Common myeloid progenitor, CD34-positive (primary cell): ENCODE data around the gene SLC50A1. TPM values are rescaled to one million over a fixed set of nuclear protein-coding genes. Genes with fewer than 3 reads are reported as not detected.

Experiments used
- CTCF ChIA-PET: fragments of 350-600 bp; sonication (Branson Sonifier 250); formaldehyde crosslinking; loops from one replicate; lab custom pipeline; 2021; ENCODE audit warnings: antibody characterized with exemption; lab: Charles Lee
- POLR2A ChIA-PET: fragments of 350-600 bp; sonication (Branson Sonifier 250); formaldehyde crosslinking; loops from one replicate; lab custom pipeline; 2021; ENCODE audit warnings: antibody characterized with exemption; lab: Charles Lee
- DNase-seq, 3 donors: peaks; one replicate each; pipeline versions ENCODE4 v3.0.0 to v3.0.0-alpha.2; 2013
- H3K27ac ChIP-seq, 2 experiments: 1 replicate in 1 of 2; 2 replicates in 1 of 2; pipeline ENCODE4 v1.7.0; 2013; ENCODE audit warnings: inconsistent platforms in 2 of 2, low read length in 2 of 2, mild to moderate bottlenecking in 2 of 2, low read depth in 1 of 2, moderate library complexity in 1 of 2; ENCODE audit not compliant: severe bottlenecking in 2 of 2, insufficient read depth in 1 of 2, poor library complexity in 1 of 2
- H3K27me3 ChIP-seq, 5 experiments: replicated peaks in 2 of 5; 1 replicate in 3 of 5; 2 replicates in 2 of 5; pipeline versions ENCODE4 v1.6.1 to v1.7.0; 2013; ENCODE audit warnings: low read length in 4 of 5, mild to moderate bottlenecking in 2 of 5, moderate library complexity in 2 of 5, inconsistent platforms in 1 of 5; ENCODE audit not compliant: insufficient read depth in 5 of 5, control insufficient read depth in 4 of 5
- H3K36me3 ChIP-seq, 4 experiments: 1 replicate in 2 of 4; 2 replicates in 2 of 4; pipeline versions ENCODE4 v1.6.1 to v1.7.0; 2013; ENCODE audit warnings: low read length in 3 of 4, control low read depth in 1 of 4, mild to moderate bottlenecking in 1 of 4; ENCODE audit not compliant: control insufficient read depth in 4 of 4, insufficient read depth in 4 of 4
- H3K4me1 ChIP-seq, 4 experiments: 1 replicate in 3 of 4; 2 replicates in 1 of 4; pipeline versions ENCODE4 v1.6.1 to v1.7.1; 2013; ENCODE audit warnings: low read length in 3 of 4, mild to moderate bottlenecking in 3 of 4, control low read depth in 1 of 4, inconsistent platforms in 1 of 4, moderate library complexity in 1 of 4; ENCODE audit not compliant: control insufficient read depth in 4 of 4, insufficient read depth in 4 of 4; ENCODE audit errors: control extremely low read depth in 1 of 4
- H3K4me3 ChIP-seq, 7 experiments: 1 replicate in 4 of 7; 2 replicates in 3 of 7; pipeline versions ENCODE4 v1.5.1 to v1.7.0; 2013; ENCODE audit warnings: mild to moderate bottlenecking in 7 of 7, low read length in 6 of 7, moderate library complexity in 6 of 7, inconsistent platforms in 2 of 7, low read depth in 2 of 7, control low read depth in 1 of 7; ENCODE audit not compliant: insufficient read depth in 4 of 7, control insufficient read depth in 1 of 7; ENCODE audit errors: extremely low read depth in 1 of 7
- H3K9me3 ChIP-seq, 5 experiments: 1 replicate in 4 of 5; 2 replicates in 1 of 5; pipeline versions ENCODE4 v1.6.1 to v1.7.1; 2013; ENCODE audit warnings: low read length in 4 of 5, mild to moderate bottlenecking in 2 of 5, inconsistent platforms in 1 of 5, low read depth in 1 of 5, moderate library complexity in 1 of 5; ENCODE audit not compliant: control insufficient read depth in 4 of 5, insufficient read depth in 2 of 5; ENCODE audit errors: control extremely low read depth in 1 of 5
- WGBS: methylation state at CpG from one replicate; pipeline ENCODE4 v1.1.5; 2013; ENCODE audit not compliant: insufficient coverage; 5-methylcytosine and 5-hydroxymethylcytosine counted together
- polyA plus RNA-seq: library from polyadenylated mRNA; unstranded; fragments of 120-200 nt; gene quantifications from one replicate; pipeline ENCODE4 v1.2.1, GENCODE V29; 2013

SLC50A1 gene
- polyA plus RNA-seq = 80.3 TPM

DNA sequence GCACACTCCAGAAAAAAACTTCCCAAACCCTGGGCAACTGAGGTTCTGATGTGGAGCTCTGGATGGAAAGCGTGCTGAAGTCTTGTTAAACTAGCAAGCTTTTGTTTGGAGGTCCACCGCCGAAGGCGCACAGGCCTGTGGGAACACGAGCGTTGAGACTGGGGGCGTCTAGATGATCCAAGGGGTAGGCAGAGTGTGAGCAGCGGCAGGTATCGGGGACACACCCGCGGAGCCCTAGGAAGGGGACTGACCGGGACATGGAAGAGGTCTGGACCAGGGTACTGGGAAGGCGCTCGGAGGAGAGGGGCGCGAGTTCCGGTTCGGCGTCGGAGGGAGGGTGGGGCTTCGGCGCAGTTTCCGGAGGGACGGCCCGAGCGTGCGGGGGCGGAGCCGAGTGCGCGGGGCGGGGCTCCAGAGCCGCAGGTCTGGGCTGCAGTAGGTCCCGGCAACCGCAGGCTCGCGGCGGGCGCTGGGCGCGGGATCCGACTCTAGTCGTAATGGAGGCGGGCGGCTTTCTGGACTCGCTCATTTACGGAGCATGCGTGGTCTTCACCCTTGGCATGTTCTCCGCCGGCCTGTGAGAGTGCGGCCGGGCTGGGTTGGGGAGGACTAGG, at the start of gene SLC50A1:
Gene SLC50A1 (plus strand): TSS at position 438 of the 614 bp plus-strand sequence. CDS start 60 bp downstream, at position 498.
- Histone ChIP-seq H3K36me3 (peaks cover 3 to 41% (median 21%) of the 10 kb centered on the region in 4 experiments), H3K9me3 (no peaks in the 10 kb centered on the region), H3K27me3 (no peaks in the 10 kb centered on the region), H3K27ac (peak within 1 kb of the TSS; percentile 97 to 98), H3K4me1 (peaks cover 16 to 51% (median 45%) of the 10 kb centered on the region in 4 experiments), H3K4me3 (peak within 1 kb of the TSS; percentile 47 to 89 (median 76))
- WGBS = under 1% methylated on average over 47 of the region's 52 CpGs
- ChIA-PET CTCF (interaction anchor here (1.7 to 6.6 kb wide), 8 partner anchors 9 to 50 kb away, joined by 5 to 49 read pairs (median 8); partner anchors contain the start of genes KRTCAP2 and TRIM46), POLR2A (interaction anchor here (0.7 to 2.0 kb wide), 6 partner anchors 17 to 83 kb away, joined by 3 to 12 read pairs (median 4); partner anchors contain the start of gene KRTCAP2)
- DNase-seq = peak; percentile 95 to 96 (median 96)

DNA sequence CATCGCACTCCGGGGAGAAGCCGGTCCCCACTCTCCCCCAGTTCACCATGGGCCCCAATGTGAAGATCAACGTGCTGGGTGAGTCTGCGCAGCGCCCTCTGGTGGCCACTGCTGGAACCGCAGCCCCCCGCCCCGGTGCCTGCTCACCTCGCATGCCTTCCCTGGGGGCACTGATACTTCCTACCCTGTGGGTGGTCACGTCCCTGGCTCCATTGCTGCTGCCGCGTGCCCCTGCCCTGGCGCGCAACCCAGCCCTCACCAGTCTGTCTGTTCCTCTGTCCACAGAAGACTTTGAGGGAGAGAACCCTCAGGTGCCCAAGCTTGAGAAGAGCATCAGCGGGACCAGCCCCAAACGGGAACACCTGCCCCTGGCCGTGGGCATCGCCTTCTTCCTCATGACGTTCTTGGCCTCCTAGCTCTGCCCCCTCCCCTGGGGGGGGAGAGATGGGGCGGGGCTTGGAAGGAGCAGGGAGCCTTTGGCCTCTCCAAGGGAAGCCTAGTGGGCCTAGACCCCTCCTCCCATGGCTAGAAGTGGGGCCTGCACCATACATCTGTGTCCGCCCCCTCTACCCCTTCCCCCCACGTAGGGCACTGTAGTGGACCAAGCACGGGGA, 49.4 kb upstream of the SLC50A1 start:
- Histone ChIP-seq H3K27me3 (peaks cover 0 to 29% (median 18%) of the 10 kb centered on the region in 5 experiments), H3K4me3 (peak overlapping the region in 5 of 7 experiments; percentile 35 to 92 (median 82)), H3K9me3 (no peaks in the 10 kb centered on the region), H3K4me1 (peaks cover 2 to 54% (median 51%) of the 10 kb centered on the region in 4 experiments), H3K27ac (no peak overlapping the region), H3K36me3 (no peaks in the 10 kb centered on the region)
- ChIA-PET CTCF (interaction anchor here (0.7 to 5.5 kb wide), 18 partner anchors 9 to 91 kb away, joined by 3 to 168 read pairs (median 12); partner anchors contain the start of genes ADAM15, EFNA4, KRTCAP2 and SLC50A1), POLR2A (interaction anchor here (2.1 kb wide), 1 partner anchor 87 kb away, joined by 5 read pairs; the partner anchor contains the start of gene KRTCAP2)
- 10% methylated on average over 21 of the region's 24 CpGs for WGBS
- DNase-seq = peak in 2 of 3 donors; percentile 80

DNA sequence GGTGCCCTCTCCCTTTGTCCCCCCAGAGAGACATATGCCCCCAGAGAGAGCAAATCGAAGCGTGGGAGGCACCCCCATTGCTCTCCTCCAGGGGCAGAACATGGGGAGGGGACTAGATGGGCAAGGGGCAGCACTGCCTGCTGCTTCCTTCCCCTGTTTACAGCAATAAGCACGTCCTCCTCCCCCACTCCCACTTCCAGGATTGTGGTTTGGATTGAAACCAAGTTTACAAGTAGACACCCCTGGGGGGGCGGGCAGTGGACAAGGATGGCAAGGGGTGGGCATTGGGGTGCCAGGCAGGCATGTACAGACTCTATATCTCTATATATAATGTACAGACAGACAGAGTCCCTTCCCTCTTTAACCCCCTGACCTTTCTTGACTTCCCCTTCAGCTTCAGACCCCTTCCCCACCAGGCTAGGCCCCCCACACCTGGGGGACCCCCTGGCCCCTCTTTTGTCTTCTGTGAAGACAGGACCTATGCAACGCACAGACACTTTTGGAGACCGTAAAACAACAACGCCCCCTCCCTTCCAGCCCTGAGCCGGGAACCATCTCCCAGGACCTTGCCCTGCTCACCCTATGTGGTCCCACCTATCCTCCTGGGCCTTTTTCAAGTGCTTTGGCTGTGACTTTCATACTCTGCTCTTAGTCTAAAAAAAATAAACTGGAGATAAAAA, 48.7 kb upstream of the SLC50A1 start:
- H3K4me3 ChIP-seq = peak overlapping the region in 2 of 7 experiments; percentile 17 to 83
- H3K36me3 ChIP-seq = no peaks in the 10 kb centered on the region
- peaks cover 0 to 52% (median 48%) of the 10 kb centered on the region in 4 experiments for H3K4me1 ChIP-seq
- peaks cover 0 to 21% (median 14%) of the 10 kb centered on the region in 5 experiments for H3K27me3 ChIP-seq
- WGBS = 62% methylated on average over 4 of the region's 8 CpGs
- POLR2A ChIA-PET = interaction anchor here (2.1 kb wide), 1 partner anchor 86 kb away, joined by 5 read pairs; the partner anchor contains the start of gene KRTCAP2
- CTCF ChIA-PET = interaction anchor here (0.7 to 5.5 kb wide), 12 partner anchors 9 to 86 kb away, joined by 3 to 168 read pairs (median 12); partner anchors contain the start of genes ADAM15, EFNA4, KRTCAP2 and SLC50A1
- no peak overlapping the region for H3K27ac ChIP-seq
- peak in 1 of 3 donors; percentile 28 for DNase-seq
- no peaks in the 10 kb centered on the region for H3K9me3 ChIP-seq

- 34% methylated on average over 28 of the region's 29 CpGs for WGBS
Observed at GRCh38 chr1:155091071-155092051, 44.3 kb upstream of the SLC50A1 start.

GRCh38 chr1:155092131-155092530, 43.5 kb upstream of the SLC50A1 start:
- Histone ChIP-seq H3K4me1 (peaks cover 0 to 20% (median 18%) of the 10 kb centered on the region in 4 experiments), H3K9me3 (no peaks in the 10 kb centered on the region), H3K27me3 (no peaks in the 10 kb centered on the region), H3K4me3 (no peak overlapping the region), H3K27ac (no peak overlapping the region), H3K36me3 (no peaks in the 10 kb centered on the region)
- CTCF ChIA-PET = interaction anchor here (0.9 to 6.8 kb wide), 26 partner anchors 9 to 159 kb away, joined by 3 to 258 read pairs (median 5); partner anchors contain the start of genes EFNA1, EFNA4, KRTCAP2 and SLC50A1
- WGBS = 97% methylated on average over 6 of the region's 6 CpGs
- no peak for DNase-seq
- POLR2A ChIA-PET = interaction anchor here (1.1 kb wide), 1 partner anchor 36 kb away, joined by 4 read pairs; no protein-coding TSS in a partner anchor

More at GRCh38 chr1:155091071-155092051, 44.3 kb upstream of the SLC50A1 start:
- CTCF ChIA-PET = interaction anchor here (0.6 to 6.8 kb wide), 30 partner anchors 9 to 160 kb away, joined by 3 to 258 read pairs (median 5); partner anchors contain the start of genes EFNA1, EFNA4, KRTCAP2 and SLC50A1
- POLR2A ChIA-PET = interaction anchor here (0.6 to 1.1 kb wide), 2 partner anchors 21 to 37 kb away, joined by 4 read pairs; no protein-coding TSS in a partner anchor
- peaks cover 0 to 28% (median 26%) of the 10 kb centered on the region in 4 experiments for H3K4me1 ChIP-seq
- H3K4me3 ChIP-seq = no peak overlapping the region
- H3K27me3 ChIP-seq = no peaks in the 10 kb centered on the region
- no peaks in the 10 kb centered on the region for H3K36me3 ChIP-seq
- peak; percentile 79 to 85 (median 80) for DNase-seq
- no peaks in the 10 kb centered on the region for H3K9me3 ChIP-seq
- H3K27ac ChIP-seq = no peak overlapping the region
